Osteocyte (in vitro differentiated cells): ENCODE data around the gene IL20RB. TPM values are rescaled to one million over a fixed set of nuclear protein-coding genes. Genes with fewer than 3 reads are reported as not detected.

Source experiments
- DNase-seq: peaks from one replicate; pipeline ENCODE4 v3.0.0; 2021; ENCODE audit warnings: mixed read lengths; ENCODE audit not compliant: unreplicated experiment; ENCODE audit errors: extremely low spot score
- H3K27ac Mint-ChIP-seq: one replicate; pipeline ENCODE4 v1.8.0; 2021; ENCODE audit warnings: mild to moderate bottlenecking, mixed read lengths; ENCODE audit not compliant: unreplicated experiment
- H3K27me3 Mint-ChIP-seq: one replicate; pipeline ENCODE4 v1.8.0; 2021; ENCODE audit warnings: mixed read lengths; ENCODE audit not compliant: unreplicated experiment
- H3K36me3 Mint-ChIP-seq: one replicate; pipeline ENCODE4 v1.8.0; 2021; ENCODE audit warnings: mixed read lengths; ENCODE audit not compliant: unreplicated experiment
- H3K4me1 Mint-ChIP-seq: one replicate; pipeline ENCODE4 v1.8.0; 2021; ENCODE audit warnings: mixed read lengths; ENCODE audit not compliant: unreplicated experiment
- H3K4me3 Mint-ChIP-seq: one replicate; pipeline ENCODE4 v1.8.0; 2021; ENCODE audit warnings: mild to moderate bottlenecking, moderate library complexity, mixed read lengths; ENCODE audit not compliant: unreplicated experiment
- H3K9me3 Mint-ChIP-seq: one replicate; pipeline ENCODE4 v1.8.0; 2021; ENCODE audit warnings: mixed read lengths; ENCODE audit not compliant: unreplicated experiment
- CTCF ChIP-seq: fragments of 200-600 bp; sonication (generic); IDR thresholded peaks from 2 replicates; pipeline ENCODE4 v1.5.0; 2021; ENCODE audit warnings: antibody characterized with exemption, mild to moderate bottlenecking, moderate library complexity
- total RNA-seq: library from RNA; stranded (reverse); gene quantifications from 2 replicates; pipeline ENCODE4 v1.2.1, GENCODE V29; 2021

IL20RB gene
- total RNA-seq, 1 donor from 2014 or later: not detected

- Mint-ChIP-seq H3K9me3 (no peaks in the 10 kb centered on the region), H3K4me3 (no peak overlapping the region), H3K27me3 (no peaks in the 10 kb centered on the region), H3K27ac (peak overlapping the region; percentile 65), H3K36me3 (peaks cover 4% of the 10 kb centered on the region), H3K4me1 (peaks cover 45% of the 10 kb centered on the region)
- TF ChIP-seq CTCF: no peak
- DNase-seq: no peak
Measured at GRCh38 chr3:136955813-136956212, 2.0 kb upstream of the IL20RB start.

DNA sequence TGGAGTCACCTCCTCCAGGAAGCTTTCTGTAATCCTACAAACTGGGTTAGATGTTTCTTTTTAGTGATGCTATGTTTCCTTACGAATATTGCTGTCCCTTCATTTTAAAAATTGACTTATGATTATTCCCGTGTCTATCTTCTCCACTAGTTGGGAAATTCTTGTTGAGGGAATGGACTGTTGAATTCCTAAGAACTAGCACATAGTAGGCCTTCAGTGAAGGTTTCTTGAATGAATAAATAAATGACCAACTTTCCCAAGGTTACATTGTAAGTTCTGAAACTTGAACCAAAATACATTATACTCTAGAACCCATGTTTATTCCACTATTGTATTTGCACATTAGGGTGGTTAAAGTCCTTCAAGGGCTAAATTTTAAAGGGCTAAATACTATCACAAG, 812 bp upstream of the IL20RB start:
- TF ChIP-seq CTCF: no peak
- no peak overlapping the region for H3K4me3 Mint-ChIP-seq
- H3K4me1 Mint-ChIP-seq: peaks cover 53% of the 10 kb centered on the region
- peaks cover 4% of the 10 kb centered on the region for H3K36me3 Mint-ChIP-seq
- DNase-seq: no peak
- H3K27ac Mint-ChIP-seq: no peak overlapping the region
- no peaks in the 10 kb centered on the region for H3K9me3 Mint-ChIP-seq
- no peaks in the 10 kb centered on the region for H3K27me3 Mint-ChIP-seq

- no peak overlapping the region for H3K4me3 Mint-ChIP-seq
- peaks cover 46% of the 10 kb centered on the region for H3K4me1 Mint-ChIP-seq
- H3K27me3 Mint-ChIP-seq: no peaks in the 10 kb centered on the region
- no peak overlapping the region for H3K27ac Mint-ChIP-seq
- TF ChIP-seq CTCF: no peak
- H3K9me3 Mint-ChIP-seq: no peaks in the 10 kb centered on the region
- H3K36me3 Mint-ChIP-seq: no peaks in the 10 kb centered on the region
- DNase-seq: no peak
Measured at GRCh38 chr3:136958939-136959338, 1.2 kb downstream of the IL20RB start.

GRCh38 chr3:136959599-136959998, 1.8 kb downstream of the IL20RB start:
- no peaks in the 10 kb centered on the region for H3K36me3 Mint-ChIP-seq
- no peaks in the 10 kb centered on the region for H3K9me3 Mint-ChIP-seq
- H3K27me3 Mint-ChIP-seq: no peaks in the 10 kb centered on the region
- no peak overlapping the region for H3K4me3 Mint-ChIP-seq
- no peak for TF ChIP-seq CTCF
- H3K27ac Mint-ChIP-seq: no peak overlapping the region
- peaks cover 42% of the 10 kb centered on the region for H3K4me1 Mint-ChIP-seq
- DNase-seq: no peak

DNA sequence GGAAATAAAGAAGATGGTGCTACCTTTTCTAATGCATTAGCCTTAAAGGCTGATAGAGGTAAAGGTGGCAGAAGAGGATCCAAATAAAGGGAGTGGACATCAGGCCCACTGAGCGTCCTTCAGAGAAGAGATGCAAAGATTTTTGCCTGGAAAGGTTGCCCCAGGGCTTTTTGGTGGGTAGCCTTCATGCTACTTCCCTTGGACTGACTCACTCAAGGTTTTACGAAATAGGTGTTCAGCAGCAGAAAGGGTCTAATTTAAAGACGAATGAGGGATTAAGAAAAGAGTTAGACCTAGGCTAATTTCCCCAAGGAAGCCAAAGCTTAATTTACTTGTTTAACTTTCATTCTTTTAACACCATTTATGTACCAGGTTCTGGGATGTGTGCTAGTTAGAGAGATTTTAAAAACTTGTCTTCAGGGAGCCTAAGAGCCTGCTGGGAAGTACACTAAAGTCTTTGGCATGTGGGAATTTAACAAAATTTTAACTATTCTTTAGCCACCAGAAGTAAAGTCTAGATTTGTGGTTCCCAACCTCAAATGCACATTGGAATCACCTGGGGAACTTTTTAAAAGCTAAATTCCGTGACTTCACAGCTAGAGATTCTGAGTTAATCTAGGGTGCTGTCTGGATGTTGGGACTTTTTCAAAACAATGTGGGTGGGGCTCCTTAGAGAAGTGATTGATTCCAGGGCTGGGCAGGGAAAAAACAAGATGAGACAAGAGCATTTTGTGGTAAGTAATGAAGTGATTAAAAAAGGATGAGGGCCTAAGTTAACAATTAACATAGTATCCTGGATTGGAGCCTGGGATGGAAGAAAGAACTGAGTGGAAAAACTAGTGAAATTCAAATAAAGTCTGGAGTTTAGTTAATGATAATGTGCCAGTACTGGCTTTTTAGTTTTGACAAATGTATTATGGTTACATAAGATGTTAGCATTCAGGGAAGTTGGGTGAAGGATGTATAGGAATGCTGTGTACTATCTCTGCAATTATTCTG, 3.4 kb downstream of the IL20RB start:
- TF ChIP-seq CTCF: no peak
- Mint-ChIP-seq H3K27ac (peak overlapping the region; percentile 31), H3K27me3 (no peaks in the 10 kb centered on the region), H3K4me3 (no peak overlapping the region), H3K36me3 (no peaks in the 10 kb centered on the region), H3K4me1 (peaks cover 28% of the 10 kb centered on the region), H3K9me3 (no peaks in the 10 kb centered on the region)
- DNase-seq: no peak
